Stimulated activated CD4-positive, alpha-beta T cell treated with anti-CD3 and anti-CD28 coated beads, Interleukin-12 subunit alpha, Interleukin-12 subunit beta, amount 100 ng/mL, for 24 hours (primary cell): Measurements from ENCODE around the gene OAS2.
"Not testable (repeated sequence)": the region's sequence is repeated elsewhere in the genome, so short reads cannot be mapped to it uniquely, and the experiment has no call there.

Source experiments
- DNase-seq, 2 experiments: peaks; one replicate each; pipeline ENCODE4 v3.0.0-alpha.2; 2020; ENCODE audit warnings: low read depth in 2 of 2

OAS2 gene

GRCh38 chr12:112948806-112949205 is 29.5 kb upstream of the OAS2 start:
- DNase-seq, result no peak

- no peak for DNase-seq
Measured at GRCh38 chr12:112950701-112951100, 27.6 kb upstream of the OAS2 start.

GRCh38 chr12:112957125-112957524 is 21.2 kb upstream of the OAS2 start:
- not testable (repeated sequence) for DNase-seq

GRCh38 chr12:112961074-112961473 is 17.2 kb upstream of the OAS2 start:
- no peak for DNase-seq

GRCh38 chr12:112961536-112961935 is 16.8 kb upstream of the OAS2 start:
- DNase-seq, result no peak

GRCh38 chr12:112962561-112962960 is 15.8 kb upstream of the OAS2 start:
- DNase-seq, result no peak

- DNase-seq, result no peak
Measured at GRCh38 chr12:112963227-112963861, 15.0 kb upstream of the OAS2 start.

- no peak for DNase-seq
Measured at GRCh38 chr12:112964067-112964670, 14.2 kb upstream of the OAS2 start.

GRCh38 chr12:112964915-112965314 is 13.4 kb upstream of the OAS2 start:
- no peak for DNase-seq

- DNase-seq, result no peak
Measured at GRCh38 chr12:112965643-112966042, 12.7 kb upstream of the OAS2 start.

GRCh38 chr12:112967306-112967705 is 11.0 kb upstream of the OAS2 start:
- DNase-seq, result no peak

- no peak for DNase-seq
Measured at GRCh38 chr12:112967858-112968257, 10.5 kb upstream of the OAS2 start.

GRCh38 chr12:112969547-112970306 is 8.6 kb upstream of the OAS2 start:
- DNase-seq, result no peak

GRCh38 chr12:112970391-112970790 is 7.9 kb upstream of the OAS2 start:
- no peak for DNase-seq

- DNase-seq, result no peak
Measured at GRCh38 chr12:112971248-112971647, 7.1 kb upstream of the OAS2 start.

- no peak for DNase-seq
Measured at GRCh38 chr12:112973011-112973735, 5.1 kb upstream of the OAS2 start.

- no peak for DNase-seq
Measured at GRCh38 chr12:112973818-112974231, 4.5 kb upstream of the OAS2 start.

- DNase-seq, result no peak
Measured at GRCh38 chr12:112974904-112975303, 3.4 kb upstream of the OAS2 start.

- no peak for DNase-seq
Measured at GRCh38 chr12:112977139-112977538, 1.2 kb upstream of the OAS2 start.

GRCh38 chr12:112977641-112978040 is 678 bp upstream of the OAS2 start:
- DNase-seq, result no peak

- peak in 1 of 2 experiments; percentile 26 for DNase-seq
Measured at GRCh38 chr12:112979041-112979680, 842 bp downstream of the OAS2 start.
